Heart left ventricle (tissue), 16 donors: ENCODE data around the gene IL1RAP. TPM values are rescaled to one million over a fixed set of nuclear protein-coding genes. Genes with fewer than 3 reads are reported as not detected.
A peak's percentile ranks its signal among the peaks of the same experiment; 100 is the strongest.

Experiments used
- ATAC-seq, 4 donors: fragments of 200-7000 bp; cut with Tn5 transposase; one replicate each; pipeline ENCODE4 v1.9.1; 2020 to 2022; ENCODE audit warnings: moderate library complexity in 4 of 4, mild to moderate bottlenecking in 3 of 4, moderate number of reproducible peaks in 1 of 4
- DNase-seq, 5 donors: peaks; one replicate each; pipeline ENCODE4 v3.0.0-alpha.2; 2020
- H3K27ac ChIP-seq, 12 donors: fragments of 200-600 bp; sonication (generic) in 4 of 12; one replicate each; pipeline versions ENCODE4 v1.5.0 to v1.8.0; 2016 to 2022; ENCODE audit warnings: mild to moderate bottlenecking in 2 of 12
- H3K27me3 ChIP-seq, 9 donors: fragments of 200-600 bp; sonication (generic) in 2 of 9; one replicate each; pipeline versions ENCODE4 v1.5.1 to v1.8.0; 2016 to 2022; ENCODE audit warnings: mild to moderate bottlenecking in 3 of 9
- H3K36me3 ChIP-seq, 9 donors: fragments of 200-600 bp; sonication (generic) in 2 of 9; one replicate each; pipeline versions ENCODE4 v1.5.0 to v1.8.0; 2018 to 2022; ENCODE audit warnings: mild to moderate bottlenecking in 2 of 9
- H3K4me1 ChIP-seq, 12 donors: fragments of 200-600 bp; sonication (generic) in 4 of 12; one replicate each; pipeline versions ENCODE4 v1.5.0 to v1.8.0; 2016 to 2022; ENCODE audit warnings: mild to moderate bottlenecking in 3 of 12
- H3K4me3 ChIP-seq, 12 donors: fragments of 200-600 bp; sonication (generic) in 4 of 12; one replicate each; pipeline versions ENCODE4 v1.5.0 to v1.8.0; 2017 to 2022; ENCODE audit warnings: mild to moderate bottlenecking in 9 of 12, moderate library complexity in 4 of 12
- H3K9me3 ChIP-seq, 12 donors: fragments of 200-600 bp; sonication (generic) in 4 of 12; one replicate each; pipeline versions ENCODE4 v1.5.0 to v1.8.0; 2016 to 2022; ENCODE audit warnings: mild to moderate bottlenecking in 1 of 12
- POLR2A ChIP-seq, 2 donors: fragments of 450-650 bp; IDR thresholded peaks; one replicate each; pipeline ENCODE4 v1.6.1; 2017; ENCODE audit warnings: antibody characterized with exemption in 2 of 2, mild to moderate bottlenecking in 2 of 2, moderate library complexity in 2 of 2
- WGBS, 4 donors: extraction: QIAGEN DNeasy Blood & Tissue Kit in 2 of 4; methylation state at CpG; one replicate each; pipeline versions ENCODE4 v1.1.5 to v1.1.7; 2013 to 2018; 5-methylcytosine and 5-hydroxymethylcytosine counted together
- intact Hi-C, 10 donors: fragments of 100-400 bp; cut with DNase I; formaldehyde crosslinking; loops; one replicate each; pipeline versions ENCODE4 v1.11.1 to v1.14.2; 2022
- polyA plus RNA-seq, 2 donors: library from polyadenylated mRNA; stranded (reverse); fragments of 200-250 nt; gene quantifications; one replicate each; pipeline ENCODE4 v1.2.3, GENCODE V29; 2013
- total RNA-seq, 9 donors: library from RNA; depleted of rRNA in 2 of 9; stranded (reverse); fragments of >200 nt in 2 of 9; fragmentation: NEBNext Ultra II Directional in 3 of 9; extraction: Animal tissue kit (Norgen Biotek cat#: 25700) in 3 of 9; gene quantifications; one replicate each; pipeline versions ENCODE4 v1.1.0 to v1.2.4, GENCODE V29; 2016 to 2023
- TF ChIP-seq, protein P1 (sequence below), 12 donors: fragments of 200-600 bp; sonication (generic) in 4 of 12; IDR thresholded peaks; one replicate each; pipeline versions ENCODE4 v1.5.0 to v1.8.0; 2018 to 2022; ENCODE audit warnings: antibody characterized with exemption in 12 of 12, mild to moderate bottlenecking in 5 of 12
- donor health status: ischemic (EF 13 %, LVEDD 7.1; RV severe dilation, severe dysfunction).
- donor health status: healthy with polysubstance abuse.
- donor health status: DM: no; HTN: yes; CAD: no.
- donor health status: DM: no; HTN: no; CAD: no.
- donor health status: ischemic (EF 25% LVEDD 6.9; RV normal size, moderate dysfunction).
- donor health status: ischemic (EF 25% LVEDD 5.7; RV mildly dilated, moderate dysfunction).
- donor health status: healthy.
- donor health status: DM: yes; HTN: yes; CAD: no.
- donor health status: ischemic (EF 35%, LVEDD 5.7; RV mildly dilated, moderate dysfunction).
- donor health status: nonischemic (EF 11% LVEDD 7.7; RV severe dilation, severe dysfunction).
- donor health status: DM: yes; HTN: yes; CAD: no.
- donor health status: PGD.
- donor health status: ischemic (EF 29% LVEDD 5.4; RV normal size, mild dysfunction).
- donor health status: nonischemic (EF 23%, LVEDD 6.1; RV moderate dilation, normal function).

IL1RAP gene
- total and polyA plus RNA-seq, 11 donors: 1.6 to 16.4 (median 8.2) TPM

DNA sequence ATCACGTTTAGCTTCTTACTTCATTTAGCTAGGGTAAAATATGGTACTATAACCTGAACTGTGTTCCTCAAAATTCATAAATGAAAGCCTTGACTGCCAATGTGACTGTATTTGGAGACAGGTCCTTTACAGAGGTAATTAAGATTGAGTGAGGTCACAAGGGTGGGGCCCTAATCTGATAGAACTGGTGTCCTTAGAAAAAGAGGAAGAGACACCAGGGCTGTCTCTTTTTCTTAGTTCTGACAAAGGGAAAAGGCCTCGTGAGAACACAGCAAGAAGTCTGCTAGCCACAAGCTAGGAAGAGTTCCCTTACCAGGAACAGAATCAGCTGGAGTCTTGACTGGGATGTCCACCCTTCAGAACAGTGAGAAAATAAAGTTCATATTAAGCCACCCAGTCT lies 185.9 kb downstream of the IL1RAP start:
- intact Hi-C loops: loop anchor here in 9 of 10 donors (2.0 to 10.0 kb wide), 13 partner anchors 105 to 737 kb away; partner anchors contain the start of genes IL1RAP (in 5 of the 9), GMNC (in 3 of the 9) and CLDN16 (in 2 of the 9)
- WGBS, 4 donors: 72 to 86% (median 79%) methylated on average over 2 of the region's 2 CpGs
- H3K9me3 ChIP-seq: no peaks in the 10 kb centered on the region
- TF ChIP-seq, protein P1, sequence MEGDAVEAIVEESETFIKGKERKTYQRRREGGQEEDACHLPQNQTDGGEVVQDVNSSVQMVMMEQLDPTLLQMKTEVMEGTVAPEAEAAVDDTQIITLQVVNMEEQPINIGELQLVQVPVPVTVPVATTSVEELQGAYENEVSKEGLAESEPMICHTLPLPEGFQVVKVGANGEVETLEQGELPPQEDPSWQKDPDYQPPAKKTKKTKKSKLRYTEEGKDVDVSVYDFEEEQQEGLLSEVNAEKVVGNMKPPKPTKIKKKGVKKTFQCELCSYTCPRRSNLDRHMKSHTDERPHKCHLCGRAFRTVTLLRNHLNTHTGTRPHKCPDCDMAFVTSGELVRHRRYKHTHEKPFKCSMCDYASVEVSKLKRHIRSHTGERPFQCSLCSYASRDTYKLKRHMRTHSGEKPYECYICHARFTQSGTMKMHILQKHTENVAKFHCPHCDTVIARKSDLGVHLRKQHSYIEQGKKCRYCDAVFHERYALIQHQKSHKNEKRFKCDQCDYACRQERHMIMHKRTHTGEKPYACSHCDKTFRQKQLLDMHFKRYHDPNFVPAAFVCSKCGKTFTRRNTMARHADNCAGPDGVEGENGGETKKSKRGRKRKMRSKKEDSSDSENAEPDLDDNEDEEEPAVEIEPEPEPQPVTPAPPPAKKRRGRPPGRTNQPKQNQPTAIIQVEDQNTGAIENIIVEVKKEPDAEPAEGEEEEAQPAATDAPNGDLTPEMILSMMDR (IDR thresholded peaks at IDR 0.05): no peak
- TF ChIP-seq POLR2A (IDR thresholded peaks at IDR 0.05): no peak
- H3K4me1 ChIP-seq: peaks cover 0 to 7% (median 0%) of the 10 kb centered on the region in 12 donors
- ATAC-seq (no peak), DNase-seq (no peak)
- H3K27ac ChIP-seq: no peak overlapping the region
- H3K27me3 ChIP-seq: no peaks in the 10 kb centered on the region
- no peak overlapping the region for H3K4me3 ChIP-seq
- no peaks in the 10 kb centered on the region for H3K36me3 ChIP-seq

DNA sequence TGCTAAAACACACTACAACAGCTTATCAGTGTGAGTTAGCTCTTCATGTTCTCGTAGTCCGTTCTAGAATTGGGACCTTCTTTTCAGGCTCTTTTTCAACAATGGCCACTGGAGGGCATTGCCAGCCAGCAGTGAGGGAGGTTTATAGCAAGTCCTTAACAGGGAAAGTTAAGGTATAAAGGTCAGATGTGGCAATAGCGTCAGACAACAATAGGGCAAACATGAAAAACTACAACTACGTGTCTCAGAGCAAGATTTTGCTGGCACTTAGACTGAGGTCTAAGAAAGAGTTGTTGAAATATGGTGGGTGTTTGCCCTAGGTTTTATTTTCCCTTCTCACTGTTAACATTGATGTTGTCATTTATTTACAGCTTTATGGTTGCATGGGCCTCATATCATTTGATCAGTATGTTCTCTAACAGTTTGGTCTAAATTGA lies 187.2 kb downstream of the IL1RAP start:
- Histone ChIP-seq H3K27me3 (no peaks in the 10 kb centered on the region), H3K9me3 (no peaks in the 10 kb centered on the region), H3K4me3 (no peak overlapping the region), H3K27ac (no peak overlapping the region), H3K36me3 (no peaks in the 10 kb centered on the region), H3K4me1 (peaks cover 0 to 7% (median 0%) of the 10 kb centered on the region in 12 donors)
- TF ChIP-seq POLR2A (IDR thresholded peaks at IDR 0.05): no peak
- TF ChIP-seq, protein P1 (IDR thresholded peaks at IDR 0.05): peak; percentile 27 to 60 (median 46)
- DNase-seq (peak in 3 of 5 donors; percentile 10 to 55 (median 43)), ATAC-seq (peak; percentile 72 to 84 (median 80))
- WGBS, 4 donors: 14 to 21% (median 18%) methylated on average over 4 of the region's 4 CpGs
- intact Hi-C loops: loop anchor here in 9 of 10 donors (1.0 to 10.0 kb wide), 9 partner anchors 104 to 351 kb away; partner anchors contain the start of gene GMNC (in 3 of the 9)

DNA sequence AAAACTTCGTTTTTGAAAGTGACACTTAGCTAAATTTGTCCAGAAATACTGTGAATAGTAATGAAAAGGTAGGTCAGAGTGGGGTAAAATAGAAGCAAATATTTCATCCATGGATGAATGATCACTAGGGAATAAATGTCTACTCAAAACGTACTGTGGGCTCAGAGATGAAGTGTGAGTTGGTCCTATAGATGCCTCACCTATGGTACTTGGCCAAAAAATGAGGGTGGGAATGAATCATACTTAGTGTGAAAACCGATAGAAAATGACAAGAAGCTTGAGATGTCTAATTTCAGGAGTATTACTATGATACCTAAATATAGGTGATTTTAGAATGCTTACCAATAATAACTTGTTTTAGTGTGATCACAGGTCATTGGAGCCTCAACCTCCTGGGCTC lies 192.7 kb downstream of the IL1RAP start:
- H3K27ac ChIP-seq: no peak overlapping the region
- 63 to 73% (median 69%) methylated on average over 3 of the region's 3 CpGs for WGBS, 4 donors
- intact Hi-C loops: loop anchor here in 2 of 10 donors (10.0 kb wide), 2 partner anchors 98 to 158 kb away; partner anchors contain the start of gene GMNC (in 1 of the 2)
- H3K4me3 ChIP-seq: no peak overlapping the region
- ATAC-seq: no peak
- H3K9me3 ChIP-seq: no peaks in the 10 kb centered on the region
- DNase-seq: no peak
- no peaks in the 10 kb centered on the region for H3K36me3 ChIP-seq
- no peaks in the 10 kb centered on the region for H3K27me3 ChIP-seq
- H3K4me1 ChIP-seq: no peaks in the 10 kb centered on the region
- TF ChIP-seq POLR2A (IDR thresholded peaks at IDR 0.05): no peak
- TF ChIP-seq, protein P1 (IDR thresholded peaks at IDR 0.05): no peak

Other genes starting within 250 kb of the IL1RAP start
- gene CLDN1, start 191.6 kb upstream of the IL1RAP start, total RNA-seq: 10 to 100 TPM in 1 of 9 donors, under 1 TPM in 5, not detected in 3; 0.13 to 45.0 (median 0.31) TPM
- under 1 TPM; 0.11 to 0.15 TPM for gene CLDN1, start 191.6 kb upstream of the IL1RAP start, polyA plus RNA-seq
- under 1 TPM in 1 of 9 donors, not detected in 8; 0.41 TPM for gene CLDN16, start 125.9 kb upstream of the IL1RAP start, total RNA-seq
- not detected for gene CLDN16, start 125.9 kb upstream of the IL1RAP start, polyA plus RNA-seq
- gene TMEM207, start 64.2 kb upstream of the IL1RAP start, total RNA-seq: not detected
- not detected for gene TMEM207, start 64.2 kb upstream of the IL1RAP start, polyA plus RNA-seq